Stimulated activated CD4-positive, alpha-beta T cell treated with anti-CD3 and anti-CD28 coated beads, TNF-alpha, amount 100 ng/mL, for 48 hours (primary cell): ENCODE measurements around the gene PCDHB10.
"Not testable (repeated sequence)": the region's sequence is repeated elsewhere in the genome, so short reads cannot be mapped to it uniquely, and the experiment has no call there.

Experiments
- DNase-seq, 3 donors: peaks; one replicate each; pipeline ENCODE4 v3.0.0-alpha.2; 2020; ENCODE audit warnings: low read depth in 3 of 3

Gene PCDHB10

DNA sequence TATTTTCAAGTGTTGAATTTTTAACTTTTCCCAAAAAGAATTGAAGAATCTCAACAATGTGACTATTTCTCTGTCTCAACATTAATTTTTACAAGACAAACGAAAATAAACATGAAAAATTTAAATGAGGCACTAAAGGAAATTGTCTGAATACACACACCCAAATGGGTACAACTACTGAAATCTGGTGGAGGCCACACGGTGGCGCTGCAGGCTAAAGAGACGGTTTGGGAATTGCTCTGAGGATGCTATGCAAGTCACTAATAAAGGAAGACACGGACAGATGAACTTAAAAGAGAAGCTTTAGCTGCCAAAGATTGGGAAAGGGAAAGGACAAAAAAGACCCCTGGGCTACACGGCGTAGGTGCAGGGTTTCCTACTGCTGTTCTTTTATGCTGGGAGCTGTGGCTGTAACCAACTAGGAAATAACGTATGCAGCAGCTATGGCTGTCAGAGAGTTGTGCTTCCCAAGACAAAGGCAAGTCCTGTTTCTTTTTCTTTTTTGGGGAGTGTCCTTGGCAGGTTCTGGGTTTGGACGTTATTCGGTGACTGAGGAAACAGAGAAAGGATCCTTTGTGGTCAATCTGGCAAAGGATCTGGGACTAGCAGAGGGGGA lies at the start of gene PCDHB10:
PCDHB10 (plus strand) TSS at position 244 of the 616 bp plus-strand sequence; CDS start at position 444, 200 bp downstream.
- DNase-seq: peak in 2 of 3 donors; percentile 8 to 20

DNA sequence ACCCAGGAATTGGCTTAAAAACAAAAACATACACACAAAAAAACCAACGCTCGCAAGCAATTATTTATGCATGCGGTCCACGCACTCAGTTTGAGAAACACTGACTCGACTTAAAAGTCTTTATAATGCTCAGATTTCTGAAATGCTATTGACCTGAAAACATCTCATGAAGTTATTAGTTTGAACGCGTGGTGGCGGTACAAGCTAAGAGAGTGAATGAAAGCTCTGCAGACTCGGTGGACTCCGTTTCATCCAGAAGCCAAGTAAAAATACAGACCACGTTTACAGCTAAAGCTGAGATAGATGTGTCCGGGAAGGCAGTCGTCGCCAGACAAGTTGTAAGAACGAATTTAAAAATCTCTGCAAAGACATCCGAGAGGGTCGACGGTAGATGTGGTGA lies 42.3 kb upstream of the PCDHB10 start, which contains the start of gene PCDHB6:
PCDHB6 (plus strand) TSS at position 246 of the 400 bp plus-strand sequence. CDS start 201 bp downstream, outside the sequence.
- DNase-seq: no peak

DNA sequence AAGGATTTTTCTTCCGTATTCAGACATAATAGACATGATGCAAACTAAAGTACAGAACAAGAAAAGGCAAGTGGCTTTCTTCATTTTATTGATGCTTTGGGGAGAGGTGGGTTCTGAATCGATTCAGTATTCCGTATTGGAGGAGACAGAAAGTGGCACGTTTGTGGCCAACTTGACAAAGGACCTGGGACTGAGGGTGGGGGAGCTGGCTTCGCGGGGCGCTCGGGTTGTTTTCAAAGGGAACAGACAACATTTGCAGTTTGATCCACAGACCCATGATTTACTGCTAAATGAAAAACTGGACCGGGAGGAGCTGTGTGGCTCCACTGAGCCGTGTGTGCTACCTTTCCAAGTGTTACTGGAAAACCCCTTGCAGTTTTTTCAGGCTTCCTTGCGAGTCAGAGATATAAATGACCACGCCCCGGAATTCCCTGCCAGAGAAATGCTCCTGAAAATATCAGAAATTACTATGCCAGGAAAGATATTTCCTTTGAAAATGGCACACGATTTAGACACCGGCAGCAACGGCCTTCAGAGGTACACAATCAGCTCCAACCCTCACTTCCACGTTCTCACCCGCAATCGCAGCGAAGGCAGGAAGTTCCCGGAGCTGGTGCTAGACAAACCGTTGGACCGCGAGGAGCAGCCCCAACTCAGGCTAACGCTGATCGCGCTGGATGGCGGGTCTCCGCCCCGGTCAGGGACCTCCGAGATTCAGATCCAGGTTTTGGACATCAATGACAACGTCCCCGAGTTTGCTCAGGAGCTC lies 41.7 kb upstream of the PCDHB10 start:
- DNase-seq: no peak

GRCh38 chr5:141150993-141151325 lies 41.2 kb upstream of the PCDHB10 start:
- DNase-seq: no peak

GRCh38 chr5:141151632-141152031 lies 40.5 kb upstream of the PCDHB10 start:
- not testable (repeated sequence) for DNase-seq

- not testable (repeated sequence) for DNase-seq
These were observed 40.1 kb upstream of the PCDHB10 start for GRCh38 chr5:141152096-141152495.

DNA sequence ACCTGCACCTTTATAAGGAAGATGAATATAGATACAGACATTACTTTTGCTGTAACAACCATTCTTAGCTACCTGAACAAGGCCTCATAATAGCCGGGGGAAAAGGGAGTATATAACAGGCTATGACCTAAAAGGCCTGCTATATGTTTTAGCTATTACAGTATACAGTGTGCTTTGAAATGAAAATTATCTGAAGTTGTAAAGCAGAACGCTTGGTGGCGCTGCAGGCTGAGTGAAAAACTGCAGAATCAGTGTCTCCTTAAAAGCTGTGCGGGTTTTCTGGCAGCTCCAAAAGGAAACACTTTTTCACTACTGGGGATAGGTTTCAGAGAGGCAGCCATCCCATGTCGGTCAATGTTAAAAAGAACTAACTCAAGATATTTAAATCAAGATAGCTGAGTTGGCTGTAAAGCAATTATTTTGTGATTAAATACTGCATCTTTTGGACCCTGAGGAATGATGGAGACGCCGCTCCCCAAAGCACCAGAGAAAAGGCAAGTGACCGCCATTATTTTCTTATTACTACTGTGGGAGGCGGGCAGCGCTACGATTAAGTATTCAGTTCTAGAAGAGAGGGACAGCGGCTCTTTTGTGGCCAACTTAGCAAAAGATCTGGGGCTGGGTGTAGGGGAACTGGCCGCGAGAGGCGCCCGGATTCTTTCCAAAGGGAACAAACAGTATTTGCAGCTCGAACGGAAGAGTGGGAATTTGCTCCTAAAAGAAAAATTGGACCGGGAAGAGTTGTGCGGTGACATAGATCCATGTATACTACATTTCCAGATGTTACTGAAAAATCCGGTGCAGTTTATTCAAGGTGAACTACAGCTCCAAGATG lies 36.4 kb upstream of the PCDHB10 start:
- no peak for DNase-seq

DNA sequence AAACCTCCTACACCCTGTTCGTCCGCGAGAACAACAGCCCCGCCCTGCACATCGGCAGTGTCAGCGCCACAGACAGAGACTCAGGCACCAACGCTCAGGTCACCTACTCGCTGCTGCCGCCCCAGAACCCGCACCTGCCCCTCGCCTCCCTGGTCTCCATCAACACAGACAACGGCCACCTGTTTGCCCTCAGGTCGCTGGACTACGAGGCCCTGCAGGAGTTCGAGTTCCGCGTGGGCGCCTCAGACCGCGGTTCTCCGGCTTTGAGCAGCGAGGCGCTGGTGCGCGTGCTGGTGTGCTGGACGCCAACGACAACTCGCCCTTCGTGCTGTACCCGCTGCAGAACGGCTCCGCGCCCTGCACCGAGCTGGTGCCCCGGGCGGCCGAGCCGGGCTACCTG lies 34.8 kb upstream of the PCDHB10 start:
- not testable (repeated sequence) for DNase-seq

- DNase-seq: not testable (repeated sequence)
These were observed 34.3 kb upstream of the PCDHB10 start for GRCh38 chr5:141157901-141158300.

DNA sequence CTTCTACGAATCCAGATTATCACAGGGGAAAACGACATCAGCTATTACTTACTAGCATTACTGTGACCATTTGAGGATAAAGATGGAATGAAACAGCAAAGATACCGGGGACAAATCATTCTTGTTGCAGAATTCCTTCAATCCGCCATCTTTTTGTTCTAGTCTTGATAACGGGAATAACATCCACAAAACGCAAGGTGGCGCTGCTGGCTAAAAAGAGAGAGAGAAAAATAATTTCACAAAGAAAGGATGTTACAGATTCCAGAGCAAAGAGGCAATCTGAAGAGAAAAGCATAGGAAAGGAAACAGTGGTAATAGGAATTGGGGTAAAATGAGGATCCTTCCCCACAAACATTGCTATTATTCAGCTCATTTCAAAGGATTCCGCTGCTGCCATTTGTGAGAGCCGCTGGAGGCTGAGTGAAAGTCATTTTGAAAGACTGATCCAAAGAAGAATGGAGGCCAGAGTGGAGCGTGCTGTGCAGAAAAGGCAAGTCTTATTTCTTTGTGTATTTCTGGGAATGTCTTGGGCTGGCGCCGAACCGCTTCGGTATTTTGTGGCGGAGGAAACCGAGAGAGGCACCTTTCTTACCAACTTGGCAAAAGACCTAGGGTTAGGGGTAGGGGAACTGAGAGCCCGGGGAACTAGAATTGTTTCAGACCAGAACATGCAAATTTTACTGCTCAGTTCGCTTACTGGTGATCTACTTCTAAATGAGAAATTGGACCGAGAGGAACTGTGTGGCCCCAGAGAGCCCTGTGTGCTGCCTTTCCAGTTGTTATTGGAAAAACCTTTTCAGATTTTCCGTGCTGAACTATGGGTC lies 19.6 kb upstream of the PCDHB10 start, which contains the start of gene PCDHB7:
PCDHB7 (plus strand) TSS at position 264 of the 824 bp plus-strand sequence; CDS start at position 456, 192 bp downstream.
- DNase-seq: no peak

DNA sequence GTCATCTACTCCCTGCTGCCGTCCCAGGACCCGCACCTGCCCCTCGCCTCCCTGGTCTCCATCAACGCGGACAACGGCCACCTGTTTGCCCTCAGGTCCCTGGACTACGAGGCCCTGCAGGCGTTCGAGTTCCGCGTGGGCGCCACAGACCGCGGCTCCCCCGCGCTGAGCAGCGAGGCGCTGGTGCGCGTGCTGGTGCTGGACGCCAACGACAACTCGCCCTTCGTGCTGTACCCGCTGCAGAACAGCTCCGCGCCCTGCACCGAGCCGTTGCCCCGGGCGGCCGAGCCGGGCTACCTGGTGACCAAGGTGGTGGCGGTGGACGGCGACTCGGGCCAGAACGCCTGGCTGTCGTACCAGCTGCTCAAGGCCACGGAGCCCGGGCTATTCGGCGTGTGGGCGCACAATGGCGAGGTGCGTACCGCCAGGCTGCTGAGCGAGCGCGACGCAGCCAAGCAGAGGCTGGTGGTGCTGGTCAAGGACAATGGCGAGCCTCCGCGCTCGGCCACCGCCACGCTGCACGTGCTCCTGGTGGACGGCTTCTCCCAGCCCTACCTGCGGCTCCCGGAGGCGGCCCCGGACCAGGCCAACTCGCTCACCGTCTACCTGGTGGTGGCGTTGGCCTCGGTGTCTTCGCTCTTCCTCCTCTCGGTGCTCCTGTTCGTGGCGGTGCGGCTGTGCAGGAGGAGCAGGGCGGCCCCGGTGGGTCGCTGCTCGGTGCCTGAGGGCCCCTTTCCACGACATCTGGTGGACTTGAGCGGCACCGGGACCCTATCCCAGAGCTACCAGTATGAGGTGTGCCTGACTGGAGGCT lies 17.7 kb upstream of the PCDHB10 start:
- not testable (repeated sequence) for DNase-seq

DNA sequence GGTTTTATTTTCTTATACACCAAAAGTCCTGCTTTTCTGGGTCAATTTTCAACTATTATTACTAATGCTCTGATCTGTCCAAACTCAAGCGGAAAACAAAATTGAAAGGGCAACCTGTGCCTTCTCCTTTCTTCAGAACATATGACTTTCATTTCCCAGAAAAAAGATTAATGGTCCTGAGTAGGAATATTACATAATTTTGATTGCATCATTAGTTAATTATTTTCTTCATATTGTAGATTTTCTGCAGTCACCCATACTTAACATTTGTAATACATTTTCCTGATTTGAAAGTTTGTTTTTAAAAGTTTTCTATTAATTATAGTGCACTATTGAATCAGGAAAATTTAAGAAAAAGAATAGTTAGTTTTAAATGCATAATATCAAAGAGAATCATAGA lies 16.2 kb upstream of the PCDHB10 start:
- DNase-seq: no peak

- not testable (repeated sequence) for DNase-seq
These were observed 14.5 kb upstream of the PCDHB10 start, which contains the start of gene PCDHB8 for GRCh38 chr5:141177577-141178191. TSS of gene PCDHB8 (plus strand) at chr5:141177790. CDS start at chr5:141178035, 245 bp downstream.

- not testable (repeated sequence) for DNase-seq
These were observed 12.8 kb upstream of the PCDHB10 start for GRCh38 chr5:141179371-141179770.

DNA sequence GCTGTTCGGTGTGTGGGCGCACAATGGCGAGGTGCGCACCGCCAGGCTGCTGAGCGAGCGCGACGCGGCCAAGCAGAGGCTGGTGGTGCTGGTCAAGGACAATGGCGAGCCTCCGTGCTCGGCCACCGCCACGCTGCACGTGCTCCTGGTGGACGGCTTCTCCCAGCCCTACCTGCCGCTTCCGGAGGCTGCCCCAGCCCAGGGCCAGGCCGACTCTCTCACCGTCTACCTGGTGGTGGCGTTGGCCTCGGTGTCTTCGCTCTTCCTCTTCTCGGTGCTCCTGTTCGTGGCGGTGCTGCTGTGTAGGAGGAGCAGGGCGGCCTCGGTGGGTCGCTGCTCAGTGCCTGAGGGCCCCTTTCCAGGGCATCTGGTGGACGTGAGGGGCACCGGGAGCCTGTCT lies 12.3 kb upstream of the PCDHB10 start:
- DNase-seq: not testable (repeated sequence)

- no peak for DNase-seq
These were observed 11.8 kb upstream of the PCDHB10 start for GRCh38 chr5:141180313-141180712.

- DNase-seq: no peak
These were observed 9.9 kb upstream of the PCDHB10 start, which contains the start of gene PCDHB16 for GRCh38 chr5:141182248-141182647. TSS of gene PCDHB16 (plus strand) at chr5:141182387. CDS start at chr5:141182560, 173 bp downstream.

DNA sequence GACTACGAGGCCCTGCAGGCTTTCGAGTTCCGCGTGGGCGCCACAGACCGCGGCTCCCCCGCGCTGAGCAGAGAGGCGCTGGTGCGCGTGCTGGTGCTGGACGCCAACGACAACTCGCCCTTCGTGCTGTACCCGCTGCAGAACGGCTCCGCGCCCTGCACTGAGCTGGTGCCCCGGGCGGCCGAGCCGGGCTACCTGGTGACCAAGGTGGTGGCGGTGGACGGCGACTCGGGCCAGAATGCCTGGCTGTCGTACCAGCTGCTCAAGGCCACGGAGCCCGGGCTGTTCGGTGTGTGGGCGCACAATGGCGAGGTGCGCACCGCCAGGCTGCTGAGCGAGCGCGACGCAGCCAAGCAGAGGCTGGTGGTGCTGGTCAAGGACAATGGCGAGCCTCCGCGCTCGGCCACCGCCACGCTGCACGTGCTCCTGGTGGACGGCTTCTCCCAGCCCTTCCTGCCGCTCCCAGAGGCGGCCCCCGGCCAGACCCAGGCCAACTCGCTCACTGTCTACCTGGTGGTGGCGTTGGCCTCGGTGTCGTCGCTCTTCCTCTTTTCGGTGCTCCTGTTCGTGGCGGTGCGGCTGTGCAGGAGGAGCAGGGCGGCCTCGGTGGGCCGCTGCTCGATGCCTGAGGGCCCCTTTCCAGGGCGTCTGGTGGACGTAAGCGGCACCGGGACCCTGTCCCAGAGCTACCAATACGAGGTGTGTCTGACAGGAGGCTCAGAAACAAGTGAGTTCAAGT lies 7.9 kb upstream of the PCDHB10 start:
- not testable (repeated sequence) for DNase-seq
